Measurements from ENCODE around the gene THEM4.
A peak's percentile ranks its signal among the peaks of the same experiment; 100 is the strongest.

THEM4 gene

DNA sequence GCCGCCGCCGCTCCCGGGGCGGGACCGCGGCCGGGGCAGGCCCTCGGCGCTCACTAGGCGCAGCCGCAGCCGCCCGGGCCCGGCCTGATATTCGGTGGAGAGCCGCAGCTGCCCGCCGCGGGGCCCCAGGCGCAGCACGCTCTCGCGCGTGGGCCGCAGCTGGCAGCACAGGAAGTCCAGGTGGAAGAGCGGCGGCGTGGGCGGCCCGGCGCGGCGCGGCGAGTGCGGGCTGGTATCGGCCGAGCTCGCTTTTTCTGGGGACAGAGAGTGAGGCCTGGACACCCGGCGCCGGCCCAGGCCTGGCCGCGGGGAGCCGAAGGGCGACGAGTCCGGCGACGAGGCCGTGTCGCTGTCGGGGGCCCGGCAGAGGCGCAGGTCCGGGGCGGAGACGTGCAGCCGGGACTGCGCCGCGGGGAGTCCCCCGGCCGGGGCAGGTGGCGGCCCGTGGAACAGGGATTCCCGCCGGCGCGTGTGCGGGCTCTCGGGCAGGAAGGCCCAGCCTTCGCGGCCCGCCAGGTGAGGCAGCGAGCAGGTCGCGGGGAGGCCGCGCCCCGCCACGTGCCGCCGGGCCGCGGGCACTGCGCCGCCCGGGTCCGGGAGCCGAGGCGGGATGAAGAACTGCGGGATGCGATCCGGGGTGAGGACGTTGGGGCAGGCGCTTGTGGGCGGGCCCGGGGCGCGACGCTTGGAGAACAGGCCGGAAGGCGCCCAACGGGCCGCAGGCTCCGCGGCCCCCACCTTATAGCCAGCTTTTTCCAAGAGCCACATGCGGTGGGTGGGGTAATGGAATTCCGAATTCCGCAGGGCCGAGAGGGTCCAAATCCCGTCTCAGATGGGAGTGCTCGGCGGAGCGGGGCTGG is 70.9 kb downstream of the THEM4 start:
- DNase-seq (ENCODE audit: low read depth in 3 of 3): no peak

DNA sequence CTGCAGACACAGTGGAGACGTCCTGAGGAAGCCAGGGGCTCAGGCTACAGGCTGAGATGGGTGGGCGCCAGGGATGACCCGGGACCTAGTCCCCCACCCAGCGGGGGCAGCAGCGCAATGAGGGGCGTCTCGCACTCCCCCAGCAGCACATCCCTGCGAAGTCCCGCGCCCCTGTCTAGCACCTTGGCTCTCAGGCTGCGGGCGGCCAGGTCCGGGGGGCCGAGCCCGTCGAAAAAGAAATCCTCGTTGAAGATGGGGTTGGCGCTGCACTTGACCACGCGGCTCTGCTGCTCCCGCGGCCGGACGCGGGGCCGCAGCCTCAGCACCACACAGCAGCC is 71.5 kb downstream of the THEM4 start:
- no peak for DNase-seq (ENCODE audit: low read depth in 3 of 3)

DNA sequence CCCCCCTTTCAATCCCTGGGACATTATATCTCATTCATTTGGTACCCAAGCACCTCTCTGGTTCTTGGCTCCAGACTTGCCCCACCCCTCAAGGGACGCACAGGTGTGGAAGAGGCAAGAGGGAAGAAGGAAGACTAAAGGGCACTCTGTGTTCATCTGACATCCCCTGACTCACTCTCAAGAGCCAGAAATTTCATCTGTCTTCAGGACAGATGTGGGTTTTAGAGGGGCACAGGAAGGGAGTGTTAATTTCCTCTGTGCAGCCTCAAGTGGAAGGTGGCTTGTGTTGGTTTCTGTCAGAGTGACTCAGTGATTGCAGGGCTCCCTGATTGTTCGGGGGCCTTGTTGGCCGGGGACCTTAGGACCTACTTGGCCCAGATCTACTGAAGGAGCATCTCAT is 72.1 kb downstream of the THEM4 start:
- DNase-seq (ENCODE audit: low read depth in 3 of 3): no peak

DNA sequence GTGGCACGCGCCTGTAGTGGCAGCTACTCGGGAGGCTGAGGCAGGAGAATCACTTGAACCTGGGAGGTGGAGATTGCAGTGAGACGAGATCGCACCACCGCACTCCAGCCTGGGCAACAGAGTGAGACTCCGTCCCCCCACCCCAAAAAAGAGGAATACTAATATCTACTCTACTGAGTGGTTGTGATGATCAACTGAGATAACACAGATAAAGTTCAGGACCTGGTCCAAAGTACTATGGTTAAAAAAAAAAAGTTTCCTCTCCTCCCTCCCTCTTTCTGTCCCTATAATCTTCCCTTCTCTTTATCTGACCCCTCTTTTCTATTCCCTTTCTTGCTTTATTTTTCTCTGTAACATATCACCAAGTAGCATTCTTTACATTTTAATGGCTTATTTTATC is 73.7 kb downstream of the THEM4 start:
- no peak for DNase-seq (ENCODE audit: low read depth in 3 of 3)

DNA sequence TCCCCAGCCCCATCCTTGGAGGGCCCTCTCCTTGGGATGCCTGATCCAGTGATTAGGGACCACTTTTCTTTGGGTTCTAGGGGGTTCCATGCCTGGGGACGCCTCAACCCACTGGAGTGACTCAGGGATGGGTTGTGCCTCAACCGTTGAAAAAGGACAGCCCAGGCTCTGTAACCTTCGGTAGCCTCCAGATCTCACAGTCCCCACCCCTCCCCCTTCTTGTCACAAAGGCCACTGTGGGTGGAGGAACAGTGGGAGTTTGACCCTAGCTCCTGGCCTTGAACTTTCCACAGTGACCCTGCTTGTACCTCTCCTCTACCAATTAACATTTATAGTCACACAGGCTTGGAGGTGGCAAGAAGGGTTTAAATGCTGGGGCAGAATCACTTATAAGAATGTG is 75.1 kb downstream of the THEM4 start:
- no peak for DNase-seq (ENCODE audit: low read depth in 3 of 3)

DNA sequence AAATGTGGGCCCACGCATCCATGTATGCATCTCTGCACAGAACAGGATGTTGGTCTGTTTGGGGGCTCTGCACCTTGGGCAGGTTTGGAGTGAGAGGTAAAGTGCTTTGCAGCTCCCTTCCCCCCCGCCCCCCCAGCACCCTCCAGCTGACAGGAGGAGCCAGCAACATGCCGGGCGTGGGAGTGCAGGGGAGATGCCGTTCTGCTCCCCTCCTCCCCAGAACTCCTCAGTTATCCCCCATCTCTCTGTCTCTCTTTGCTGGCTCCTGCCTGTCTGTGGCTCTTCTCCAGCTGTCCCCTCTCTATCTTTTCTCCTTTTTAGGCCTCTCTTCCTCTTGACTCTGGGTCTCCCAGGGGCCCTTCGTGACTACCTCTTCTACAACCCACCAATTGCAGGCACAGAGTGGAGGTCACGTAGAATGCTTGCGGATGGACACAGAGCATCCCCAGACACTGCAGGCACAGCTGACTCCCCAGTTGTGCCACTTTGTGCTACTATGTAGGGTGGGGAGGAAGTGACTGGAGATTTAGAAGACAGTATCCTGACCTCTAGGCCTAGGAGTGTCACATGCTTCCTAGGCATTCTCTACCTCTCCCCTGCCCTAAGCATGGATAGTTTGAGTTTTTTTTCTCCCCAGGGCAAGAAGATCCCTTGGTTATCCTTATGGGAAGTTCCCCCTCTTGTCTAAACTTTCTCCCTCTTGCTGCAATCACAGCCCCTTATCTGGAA is 76.0 kb downstream of the THEM4 start:
- DNase-seq (ENCODE audit: low read depth in 3 of 3): no peak

DNA sequence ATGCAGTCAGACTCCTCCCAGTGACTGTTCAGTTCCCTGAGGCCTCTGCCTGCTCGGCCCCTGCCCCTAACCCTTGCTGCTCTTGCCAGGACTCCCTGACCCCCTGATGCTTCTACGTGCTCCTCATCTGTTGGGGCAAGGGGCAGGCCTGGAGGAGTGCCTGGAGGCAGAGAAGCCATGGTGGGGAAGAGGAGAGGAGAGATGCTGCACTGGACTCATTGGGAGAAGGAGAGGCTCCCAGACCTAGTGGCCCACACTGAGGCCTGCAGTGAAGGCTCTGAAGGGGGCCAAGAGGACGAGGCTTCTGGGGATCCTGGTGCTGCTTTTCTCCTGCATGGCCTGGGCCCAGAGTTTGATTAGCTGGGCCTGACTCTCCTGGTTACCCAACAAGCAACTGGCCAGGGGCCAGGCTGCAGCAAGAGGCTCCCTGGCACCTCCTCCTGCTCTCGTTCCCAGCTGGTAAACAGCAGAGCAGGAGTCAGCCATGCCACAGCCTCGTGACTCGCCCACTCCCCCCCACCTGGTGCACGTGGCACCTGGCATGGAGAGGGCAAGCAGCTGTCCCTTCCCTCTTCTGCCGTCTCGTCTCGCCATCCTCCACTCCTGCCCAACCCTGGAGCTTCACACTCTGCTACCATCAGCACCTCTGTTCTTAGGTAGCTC is 76.9 kb downstream of the THEM4 start:
- DNase-seq (ENCODE audit: low read depth in 3 of 3): no peak

DNA sequence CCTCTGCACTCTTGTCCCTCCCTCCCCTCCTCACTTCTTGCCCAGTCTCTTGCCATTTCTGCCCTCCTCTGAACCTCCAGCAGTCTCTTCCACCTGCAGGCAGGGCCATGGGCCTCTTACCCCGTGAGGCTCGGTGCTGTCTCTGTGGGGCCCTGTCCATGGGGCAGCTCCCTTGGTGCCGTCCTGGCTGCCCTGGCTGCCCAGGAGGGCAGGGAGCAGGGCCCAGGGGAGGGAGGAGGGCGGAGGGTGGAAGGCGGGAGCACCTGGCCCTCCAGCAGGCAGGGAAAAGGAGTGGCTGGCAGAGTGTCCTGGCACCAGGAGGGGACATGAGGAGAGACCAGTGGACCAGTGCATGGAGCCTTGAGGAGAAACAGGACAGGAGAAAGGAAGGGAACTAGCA is 77.7 kb downstream of the THEM4 start, which contains the start of gene RORC:
RORC (minus strand) TSS at position 198 of the 400 bp plus-strand sequence; CDS start at position 160, 38 bp downstream.
- DNase-seq (ENCODE audit: low read depth in 3 of 3): no peak

DNA sequence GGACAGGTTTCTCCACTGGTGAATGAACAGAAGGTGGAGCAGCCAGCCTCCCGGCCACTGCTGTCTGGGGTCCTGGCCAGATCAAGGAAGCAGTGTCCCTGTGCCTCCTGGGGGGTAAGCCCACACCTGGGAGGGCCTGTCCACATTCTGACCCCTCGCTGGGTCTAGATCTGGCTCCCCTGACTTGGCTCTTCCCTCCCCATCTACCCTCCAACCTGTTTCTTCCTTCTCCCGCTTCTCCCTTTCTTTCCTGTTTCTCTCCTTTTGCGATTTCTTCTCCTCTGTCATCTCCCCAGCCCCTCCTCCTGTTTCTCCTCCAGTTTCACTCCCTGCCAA is 78.1 kb downstream of the THEM4 start:
- no peak for DNase-seq (ENCODE audit: low read depth in 3 of 3)

DNA sequence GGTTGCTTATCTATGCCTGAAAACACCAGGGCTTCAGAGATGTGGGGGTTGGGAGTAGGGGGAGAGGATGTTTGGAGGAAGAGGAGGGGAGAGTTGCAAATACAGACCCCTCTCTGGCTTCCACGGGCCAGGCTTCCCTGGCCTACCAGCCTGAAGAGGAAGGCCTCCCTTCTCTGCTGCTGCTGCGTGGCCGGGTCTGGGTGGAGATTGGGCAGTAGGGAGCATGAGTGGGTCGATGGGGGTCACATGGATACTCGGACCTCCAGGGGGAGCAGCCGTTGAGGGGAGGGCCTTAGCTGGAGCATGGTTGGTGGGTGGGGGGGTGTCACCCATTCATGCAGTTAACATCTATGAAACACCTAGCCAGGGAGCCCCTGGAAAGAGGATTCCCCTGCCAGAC is 79.3 kb downstream of the THEM4 start:
- no peak for DNase-seq (ENCODE audit: low read depth in 3 of 3)

DNA sequence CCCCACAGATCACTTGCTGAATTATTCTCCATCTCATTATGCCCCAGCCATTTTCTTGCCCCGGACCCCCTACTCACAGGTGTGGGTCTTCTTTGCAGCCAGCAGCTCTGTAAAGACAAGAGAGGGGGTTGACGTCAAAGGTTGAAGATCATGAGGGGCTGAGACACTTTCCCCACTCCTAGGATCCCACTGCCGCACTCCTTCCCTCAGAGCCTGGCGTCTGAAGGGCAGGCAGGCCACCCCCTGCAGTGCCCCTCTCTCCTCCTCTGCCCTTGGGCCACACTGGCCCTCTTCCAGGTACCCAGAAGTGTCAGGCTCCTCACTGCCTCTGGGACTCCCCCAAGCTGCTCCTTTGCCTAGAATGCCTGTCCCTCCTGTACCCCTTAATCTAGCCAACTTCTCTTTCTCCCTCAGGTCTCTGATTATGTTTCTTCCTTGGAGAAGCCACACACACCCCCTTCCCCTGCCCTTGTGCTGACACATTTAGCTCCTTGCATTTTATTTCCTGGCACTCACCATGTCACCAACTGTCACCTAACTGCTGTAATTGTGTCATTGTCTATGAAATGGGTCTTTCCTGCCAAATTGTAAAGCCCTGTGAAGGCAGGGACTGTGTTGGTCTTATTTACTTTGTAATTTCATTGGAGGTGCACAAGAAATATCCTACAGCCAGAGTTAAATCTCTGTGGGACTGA is 79.8 kb downstream of the THEM4 start:
- DNase-seq (ENCODE audit: low read depth in 3 of 3): no peak

DNA sequence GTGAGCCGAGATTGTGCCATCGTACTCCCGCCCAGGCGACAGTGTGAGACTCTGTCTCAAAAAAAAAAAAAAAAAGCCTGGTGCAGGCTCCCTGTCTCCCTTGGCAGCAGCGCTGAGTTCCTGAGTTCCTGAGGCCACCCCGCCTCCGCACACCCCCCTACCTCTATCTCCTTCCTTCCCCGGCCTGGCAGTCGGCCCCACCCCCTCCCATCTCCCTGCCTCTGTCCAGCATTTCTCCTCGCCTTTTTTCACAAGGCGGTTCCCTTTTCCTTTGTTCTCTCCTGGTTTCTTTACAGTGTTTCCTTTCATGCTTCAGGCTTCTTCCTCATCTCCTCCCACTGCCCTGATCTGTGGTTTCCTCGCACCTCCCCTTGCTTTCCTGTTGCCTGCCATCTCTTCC is 80.4 kb downstream of the THEM4 start:
- DNase-seq (ENCODE audit: low read depth in 3 of 3): no peak

DNA sequence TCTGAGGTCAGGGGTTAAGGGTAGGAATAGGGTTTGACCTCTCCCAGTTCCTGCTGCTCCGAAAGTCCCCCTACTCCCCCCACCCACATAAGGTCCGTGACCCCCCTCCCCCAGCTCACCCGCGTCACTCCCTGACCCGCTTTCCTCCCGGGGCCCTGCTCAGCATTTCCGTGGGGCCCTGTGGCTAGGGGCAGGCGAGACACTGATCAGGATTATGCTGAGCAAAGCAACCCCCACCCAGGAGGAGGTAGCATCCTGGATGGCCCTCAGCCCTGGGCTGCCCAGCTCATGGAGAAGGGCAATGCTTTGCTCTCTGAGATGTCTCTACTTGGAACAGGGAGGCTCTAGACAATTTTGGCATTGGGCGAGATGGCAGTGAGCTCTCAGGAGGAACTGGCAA is 81.5 kb downstream of the THEM4 start:
- DNase-seq (ENCODE audit: low read depth in 3 of 3): no peak

DNA sequence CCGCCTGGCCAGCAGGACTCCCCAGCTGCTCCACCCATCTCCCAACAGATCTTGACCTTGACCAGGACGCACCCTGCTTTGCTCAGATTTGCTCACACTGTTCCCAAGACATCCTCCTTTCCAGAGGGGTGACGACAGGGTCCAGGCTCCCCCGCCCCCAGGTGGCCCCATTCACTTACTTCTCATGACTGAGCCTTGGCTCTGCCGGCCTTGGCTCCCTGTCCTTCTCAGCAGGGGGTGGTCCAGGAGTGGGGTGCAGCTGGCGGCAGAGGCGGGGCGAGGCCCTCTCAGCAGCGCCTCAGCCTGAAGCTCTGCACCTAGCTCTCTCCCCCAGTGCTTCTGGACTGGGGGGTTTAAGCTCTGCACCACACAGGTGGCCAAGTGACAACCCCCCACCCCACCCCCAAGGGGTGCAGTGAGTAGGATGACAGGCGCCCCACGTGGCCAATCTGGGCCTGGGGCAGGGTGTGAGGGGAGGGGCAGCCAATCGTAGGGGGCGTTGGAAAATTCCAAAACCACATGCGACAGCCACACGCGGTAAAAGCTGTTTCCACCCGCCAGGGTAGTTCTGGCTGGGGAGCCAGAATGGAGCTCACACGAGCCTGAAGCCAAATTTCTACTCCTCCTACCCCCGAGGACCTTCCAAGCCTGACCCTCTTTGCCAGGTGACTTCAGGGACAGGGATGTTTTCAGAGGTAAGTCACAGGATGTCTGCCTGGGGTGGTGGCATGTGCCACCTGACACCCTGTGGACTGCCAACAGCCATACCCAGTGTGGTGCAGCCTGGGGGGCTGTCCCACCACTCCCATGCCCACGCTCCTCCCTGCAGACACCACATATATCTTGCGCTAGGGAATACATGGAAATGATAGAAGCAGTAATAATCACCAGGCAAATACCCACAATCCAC is 83.3 kb downstream of the THEM4 start:
- DNase-seq (ENCODE audit: low read depth in 3 of 3): peak in 1 of 3 experiments; percentile 38

DNA sequence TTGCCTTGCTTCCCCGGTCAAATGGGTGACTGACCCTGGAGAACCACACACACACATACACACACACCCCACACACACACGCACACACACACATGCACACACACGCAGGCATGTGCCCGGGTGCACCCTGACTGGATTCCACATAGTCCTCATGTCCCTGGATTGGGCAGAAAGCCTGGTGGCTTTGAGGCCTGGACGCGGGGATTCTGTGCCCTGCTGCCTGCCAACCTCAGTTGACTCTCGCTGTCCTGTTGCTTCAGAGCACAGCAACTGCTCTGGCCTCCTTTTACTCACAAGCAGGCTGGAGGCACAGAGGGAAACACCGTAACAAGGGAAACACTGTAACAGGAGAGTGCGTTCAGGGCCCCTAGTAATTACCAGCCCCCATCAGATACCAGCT is 84.1 kb downstream of the THEM4 start:
- no peak for DNase-seq (ENCODE audit: low read depth in 3 of 3)
